GM18502 (cell line): Measurements from ENCODE around the gene CD4.
"Not testable (repeated sequence)": the region's sequence is repeated elsewhere in the genome, so short reads cannot be mapped to it uniquely, and the experiment has no call there.

ENCODE experiments used
- ATAC-seq: cut with Tn5 transposase; IDR thresholded peaks from one replicate; pipeline ENCODE4 v1.9.1; 2021; ENCODE audit warnings: mild to moderate bottlenecking; ENCODE audit not compliant: unreplicated experiment, poor library complexity

The CD4 gene

GRCh38 chr12:6788972-6789924 is at the start of gene CD4:
CD4 (plus strand) TSS chr12:6789528; CDS start chr12:6800139, 10,611 bp downstream.
- no peak for ATAC-seq

DNA sequence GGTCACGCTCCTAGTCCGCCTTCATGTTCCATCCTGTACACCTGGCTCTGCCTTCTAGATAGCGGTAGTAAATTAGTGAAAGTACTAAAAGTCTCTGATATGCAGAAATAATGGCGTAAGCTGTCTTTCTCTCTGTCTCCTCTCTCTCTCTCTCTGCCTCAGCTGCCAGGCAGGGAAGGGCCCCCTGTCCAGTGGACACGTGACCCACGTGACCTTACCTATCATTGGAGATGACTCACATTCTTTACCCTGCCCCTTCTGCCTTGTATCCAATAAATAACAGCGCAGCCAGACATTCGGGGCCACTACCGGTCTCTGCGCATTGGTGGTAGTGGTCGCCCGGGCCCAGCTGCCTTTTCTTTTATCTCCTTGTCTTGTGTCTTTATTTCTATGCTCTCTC is 47.2 kb upstream of the CD4 start:
- not testable (repeated sequence) for ATAC-seq

GRCh38 chr12:6742834-6743233 is 46.5 kb upstream of the CD4 start:
- no peak for ATAC-seq

GRCh38 chr12:6743300-6743699 is 46.0 kb upstream of the CD4 start:
- ATAC-seq: not testable (repeated sequence)

GRCh38 chr12:6745741-6746525 is 43.4 kb upstream of the CD4 start:
- no peak for ATAC-seq

DNA sequence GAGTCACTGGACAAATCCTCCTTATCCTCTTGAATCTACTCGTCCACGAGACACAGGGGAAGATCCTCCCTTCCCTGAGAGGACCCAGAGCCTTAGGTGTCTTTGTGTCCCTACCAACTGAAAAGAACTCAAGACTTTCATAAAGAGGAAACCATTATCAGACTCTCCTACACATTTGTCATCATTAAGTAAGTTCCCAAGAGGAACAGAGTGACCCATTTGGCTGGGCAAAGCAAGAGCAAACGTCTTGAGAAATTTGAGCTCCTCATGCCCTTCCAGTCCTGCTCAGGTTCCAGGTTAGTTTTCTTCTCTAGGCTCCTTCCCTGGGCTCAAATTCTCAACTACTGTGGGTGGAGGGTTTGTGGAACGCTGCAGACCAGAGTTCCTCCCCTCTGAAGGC is 42.1 kb upstream of the CD4 start:
- ATAC-seq: no peak

DNA sequence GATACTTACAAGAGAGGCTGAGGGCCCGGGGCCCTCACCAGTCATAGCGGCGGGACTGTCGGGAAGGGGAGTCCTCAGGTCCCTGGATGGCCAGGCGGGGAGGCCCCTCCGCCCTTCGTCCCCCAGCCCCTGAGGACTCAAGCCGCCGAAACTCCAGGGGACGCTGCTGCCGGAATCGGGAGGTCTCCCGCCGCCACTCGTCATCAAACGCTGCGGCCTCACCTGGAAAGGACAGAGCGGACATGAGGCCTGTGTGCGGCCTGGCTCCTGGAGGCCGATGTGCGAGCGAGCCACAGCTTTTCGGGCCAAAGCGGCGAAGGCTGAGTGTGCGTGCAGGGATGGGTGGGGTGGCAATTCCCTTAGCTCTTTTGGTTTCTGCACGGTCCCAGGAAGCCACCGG is 40.6 kb upstream of the CD4 start:
- ATAC-seq: no peak

DNA sequence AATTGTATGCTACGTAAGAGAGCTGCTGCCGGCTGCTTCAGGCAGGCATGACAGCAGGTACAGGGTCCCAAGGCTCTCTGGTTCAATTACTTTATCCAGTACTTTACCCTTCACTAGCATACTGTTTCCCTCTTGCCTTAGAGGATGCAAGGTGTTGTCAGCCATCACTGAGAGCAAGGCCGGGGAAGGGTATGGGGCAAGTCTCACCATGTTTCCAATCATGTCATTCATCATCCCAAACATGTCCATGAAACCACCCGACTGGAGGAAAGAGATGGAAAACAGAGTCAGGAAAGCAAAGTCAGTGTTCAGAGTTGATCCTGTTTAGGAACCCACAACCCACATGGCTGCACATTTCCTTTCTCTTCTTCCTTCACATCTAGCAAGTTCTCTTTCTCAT is 38.8 kb upstream of the CD4 start:
- ATAC-seq: no peak

- no peak for ATAC-seq
These were observed 37.6 kb upstream of the CD4 start for GRCh38 chr12:6751767-6752166.

GRCh38 chr12:6752167-6752920 is 37.0 kb upstream of the CD4 start:
- ATAC-seq: no peak

GRCh38 chr12:6752921-6753771 is 36.2 kb upstream of the CD4 start, which contains the start of gene MLF2:
MLF2 (minus strand) TSS chr12:6753141; CDS start chr12:6752334, 807 bp downstream.
- ATAC-seq: peak; percentile 88

GRCh38 chr12:6753772-6754356 is 35.5 kb upstream of the CD4 start:
- no peak for ATAC-seq

DNA sequence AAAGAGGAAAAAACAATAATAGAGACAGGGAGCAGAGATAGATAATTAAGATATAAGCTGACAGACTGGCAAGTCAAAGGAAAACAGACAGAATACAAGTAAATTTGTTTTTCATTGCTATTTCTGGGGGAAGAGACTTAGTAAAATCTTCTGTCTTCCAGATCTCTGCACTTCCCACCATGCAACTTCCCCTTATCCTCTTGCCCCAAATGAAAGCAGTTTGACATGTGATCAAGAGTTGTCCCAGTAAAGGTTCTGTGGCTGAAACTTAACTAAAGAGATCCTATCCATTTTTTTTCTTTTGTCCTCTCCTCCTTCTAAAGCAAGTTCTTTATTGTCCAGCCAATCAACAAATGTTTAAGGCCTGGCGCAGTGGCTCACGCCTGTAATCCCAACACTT is 34.9 kb upstream of the CD4 start:
- ATAC-seq: no peak

DNA sequence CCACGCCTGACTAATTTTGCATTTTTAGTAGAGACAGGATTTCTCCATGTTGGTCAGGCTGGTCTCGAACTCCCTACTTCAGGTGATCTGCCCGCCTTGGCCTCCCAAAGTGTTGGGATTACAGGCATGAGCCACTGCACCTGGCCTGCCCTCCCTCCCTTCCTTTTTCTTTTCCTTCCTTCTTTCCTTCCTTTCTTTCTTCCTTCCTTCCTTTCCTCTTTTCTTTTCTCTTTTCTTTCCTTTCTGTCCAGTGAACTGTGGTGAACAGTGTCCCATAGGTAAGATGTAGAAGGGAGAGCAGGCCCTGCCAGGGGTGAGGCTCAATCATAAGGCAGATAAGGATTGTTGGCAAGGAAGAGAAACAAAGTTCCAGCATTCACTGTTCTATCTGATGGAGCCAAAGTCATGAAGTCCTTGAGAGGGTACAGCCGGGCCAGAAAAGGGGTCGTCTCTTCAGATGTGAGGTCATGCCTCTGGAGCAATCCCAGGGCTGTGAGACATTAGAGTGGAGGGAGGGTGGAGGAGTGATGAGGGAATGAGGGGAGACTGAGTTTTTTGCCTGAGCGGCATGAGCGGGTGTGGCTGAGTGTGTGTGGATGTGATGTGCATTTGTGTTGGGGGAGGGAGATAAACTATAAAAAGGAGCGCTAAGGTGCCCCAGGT is 32.2 kb upstream of the CD4 start:
- no peak for ATAC-seq

GRCh38 chr12:6758506-6759095 is 30.7 kb upstream of the CD4 start:
- ATAC-seq: no peak

DNA sequence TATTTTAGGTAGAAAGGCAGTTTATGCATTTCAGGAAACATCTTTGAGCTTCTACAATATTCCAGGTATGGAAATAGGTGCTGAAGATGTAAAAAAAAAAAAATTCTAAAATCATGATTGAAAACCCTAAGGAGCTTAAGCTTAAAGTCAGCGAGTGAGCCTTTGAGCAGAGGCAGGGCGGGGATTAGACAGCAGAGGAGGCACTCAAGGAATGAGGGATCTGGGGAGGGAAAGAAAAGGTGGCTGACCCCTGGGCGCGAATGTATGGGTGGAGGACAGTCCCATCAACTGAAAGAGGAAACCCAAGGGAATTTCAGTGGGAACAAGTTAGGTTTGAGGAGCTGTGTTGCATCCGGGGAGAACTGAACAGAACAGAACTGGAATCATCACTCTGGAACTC is 29.6 kb upstream of the CD4 start:
- ATAC-seq: no peak

DNA sequence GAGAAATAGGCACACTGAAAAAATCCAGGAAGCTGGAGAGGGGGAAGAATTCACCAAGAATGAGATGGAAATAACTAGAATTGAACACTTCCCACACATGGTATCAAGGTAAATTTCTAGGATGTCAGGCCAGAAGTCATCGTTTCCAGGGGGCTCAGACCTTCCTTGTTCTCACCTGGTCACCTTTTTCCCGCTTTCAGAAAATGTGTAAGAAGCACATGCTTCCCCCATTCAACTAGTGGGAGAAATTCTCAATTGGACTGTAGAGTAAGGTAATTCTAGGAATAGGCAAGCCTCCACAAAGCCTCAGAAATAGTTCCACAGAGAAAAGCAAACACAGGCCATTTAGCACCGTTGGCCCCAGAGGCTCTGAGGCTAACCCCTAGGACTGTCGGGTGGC is 25.9 kb upstream of the CD4 start:
- ATAC-seq: no peak
